AG09309 (cell line): ENCODE results near the gene MYL6B.

Experiments used
- DNase-seq: peaks from one replicate; pipeline ENCODE4 v3.0.0-alpha.2; 2010; ENCODE audit warnings: low read depth
- H3K4me3 ChIP-seq: 2 replicates; pipeline ENCODE4 v1.5.1; 2011; ENCODE audit warnings: mild to moderate bottlenecking, low read depth, low read length, moderate library complexity; ENCODE audit not compliant: control insufficient read depth
- CTCF ChIP-seq: IDR thresholded peaks from 2 replicates; pipeline ENCODE4 v1.5.1; 2011; ENCODE audit warnings: mild to moderate bottlenecking, low read depth, low read length, inconsistent platforms; ENCODE audit not compliant: insufficient read depth, control insufficient read depth; ENCODE audit errors: missing control alignments

The MYL6B gene

GRCh38 chr12:56161690-56162351 is 9.4 kb downstream of the MYL6B start:
- TF ChIP-seq CTCF, result no peak
- H3K4me3 ChIP-seq, result no peak overlapping the region
- DNase-seq, result no peak

GRCh38 chr12:56162468-56163290 is 10.3 kb downstream of the MYL6B start:
- no peak for DNase-seq
- no peak overlapping the region for H3K4me3 ChIP-seq
- no peak for TF ChIP-seq CTCF

GRCh38 chr12:56163533-56164344 is 11.4 kb downstream of the MYL6B start:
- DNase-seq, result no peak
- H3K4me3 ChIP-seq, result no peak overlapping the region
- TF ChIP-seq CTCF, result no peak

- H3K4me3 ChIP-seq, result no peak overlapping the region
- DNase-seq, result no peak
- TF ChIP-seq CTCF, result no peak
Observed at GRCh38 chr12:56164345-56164729, 11.9 kb downstream of the MYL6B start.

- H3K4me3 ChIP-seq, result no peak overlapping the region
- no peak for DNase-seq
- no peak for TF ChIP-seq CTCF
Observed at GRCh38 chr12:56165369-56165768, 13.0 kb downstream of the MYL6B start.

GRCh38 chr12:56169229-56169759 is 16.9 kb downstream of the MYL6B start:
- TF ChIP-seq CTCF, result no peak
- H3K4me3 ChIP-seq, result no peak overlapping the region
- DNase-seq, result no peak
